GM23338 (cell line): Measurements from ENCODE around the gene DPYD. TPM values are rescaled to one million over a fixed set of nuclear protein-coding genes. Genes with fewer than 3 reads are reported as not detected.
A peak's percentile ranks its signal among the peaks of the same experiment; 100 is the strongest.

ENCODE experiments used
- ATAC-seq: fragments of 200-7000 bp; cut with Tn5 transposase; 3 replicates; pipeline ENCODE4 v1.9.1; 2020
- DNase-seq: peaks from one replicate; pipeline ENCODE4 v3.0.0-alpha.2; 2015; ENCODE audit warnings: low spot score
- H2AFZ ChIP-seq: fragments of 200-600 bp; sonication (generic); 2 replicates; pipeline ENCODE4 v1.8.0; 2016; ENCODE audit warnings: antibody characterized with exemption, mild to moderate bottlenecking, moderate library complexity
- H3F3A ChIP-seq: fragments of 200-600 bp; sonication (generic); replicated peaks from 2 replicates; pipeline ENCODE4 v1.8.0; 2017; ENCODE audit warnings: antibody characterized with exemption, mixed run types, low read depth
- H3K27ac ChIP-seq: fragments of 200-600 bp; sonication (generic); 2 replicates; pipeline ENCODE4 v1.6.1; 2016; ENCODE audit warnings: low read depth
- H3K27me3 ChIP-seq: fragments of 200-600 bp; sonication (generic); 2 replicates; pipeline ENCODE4 v1.8.0; 2016; ENCODE audit warnings: mild to moderate bottlenecking, mixed run types, moderate library complexity; ENCODE audit not compliant: insufficient read depth
- H3K36me3 ChIP-seq: fragments of 200-600 bp; sonication (generic); 2 replicates; pipeline ENCODE4 v1.8.0; 2016; ENCODE audit warnings: mild to moderate bottlenecking; ENCODE audit not compliant: insufficient read depth
- H3K4me1 ChIP-seq: fragments of 200-600 bp; sonication (generic); 2 replicates; pipeline ENCODE4 v1.8.0; 2016; ENCODE audit warnings: mild to moderate bottlenecking, moderate library complexity; ENCODE audit not compliant: insufficient read depth
- H3K4me2 ChIP-seq: fragments of 200-600 bp; sonication (generic); 2 replicates; pipeline ENCODE4 v1.7.1; 2017; ENCODE audit warnings: mixed run types
- H3K4me3 ChIP-seq: fragments of 200-600 bp; sonication (generic); 2 replicates; pipeline ENCODE4 v1.6.1; 2016; ENCODE audit warnings: mixed run types
- H3K79me2 ChIP-seq: fragments of 200-600 bp; sonication (generic); replicated peaks from 2 replicates; pipeline ENCODE4 v1.8.0; 2017; ENCODE audit warnings: mild to moderate bottlenecking; ENCODE audit not compliant: insufficient read depth
- H3K9me2 ChIP-seq: fragments of 200-600 bp; sonication (generic); 2 replicates; pipeline ENCODE4 v1.8.0; 2017; ENCODE audit not compliant: insufficient read depth
- H4K20me1 ChIP-seq: fragments of 200-600 bp; sonication (generic); replicated peaks from 2 replicates; pipeline ENCODE4 v1.8.0; 2017; ENCODE audit warnings: mild to moderate bottlenecking; ENCODE audit not compliant: insufficient read depth
- H3K27ac Mint-ChIP-seq: 2 replicates; pipeline ENCODE4 v1.8.0; 2020; ENCODE audit warnings: inconsistent platforms, mild to moderate bottlenecking, moderate library complexity, mixed read lengths
- H3K27me3 Mint-ChIP-seq: 3 replicates; pipeline ENCODE4 v1.8.0; 2022; ENCODE audit warnings: low read depth, mild to moderate bottlenecking, moderate library complexity, mixed read lengths, inconsistent platforms; ENCODE audit not compliant: insufficient read depth, poor library complexity
- H3K36me3 Mint-ChIP-seq: 3 replicates; pipeline ENCODE4 v1.8.0; 2021; ENCODE audit warnings: low read depth, mild to moderate bottlenecking, inconsistent platforms, moderate library complexity, mixed read lengths
- H3K4me1 Mint-ChIP-seq: 3 replicates; pipeline ENCODE4 v1.8.0; 2020; ENCODE audit warnings: mild to moderate bottlenecking, inconsistent platforms, mixed read lengths
- H3K4me3 Mint-ChIP-seq: 3 replicates; pipeline ENCODE4 v1.8.0; 2021; ENCODE audit warnings: moderate library complexity, mild to moderate bottlenecking, inconsistent platforms, mixed read lengths
- H3K9me3 Mint-ChIP-seq: 3 replicates; pipeline ENCODE4 v1.8.0; 2020; ENCODE audit warnings: moderate library complexity, mild to moderate bottlenecking, inconsistent platforms, mixed read lengths
- CREB1 ChIP-seq: fragments of 250-450 bp; sonication (Bioruptor Pico); IDR thresholded peaks from 2 replicates; pipeline ENCODE4 v1.5.0; 2020; ENCODE audit warnings: low read depth, mild to moderate bottlenecking, moderate library complexity
- EZH2 ChIP-seq: fragments of 200-600 bp; sonication (generic); IDR thresholded peaks from one replicate; pipeline ENCODE4 v1.8.0; 2017; ENCODE audit warnings: antibody characterized with exemption, mild to moderate bottlenecking, low read depth; ENCODE audit not compliant: unreplicated experiment
- EZH2phosphoT487 ChIP-seq: fragments of 200-600 bp; sonication (generic); IDR thresholded peaks from one replicate; pipeline ENCODE4 v1.8.1; 2018; ENCODE audit warnings: antibody characterized with exemption; ENCODE audit not compliant: unreplicated experiment
- JUNB ChIP-seq: IDR thresholded peaks from one replicate; pipeline ENCODE4 v1.6.1; 2016; ENCODE audit warnings: antibody characterized with exemption; ENCODE audit not compliant: unreplicated experiment
- NANOG ChIP-seq: IDR thresholded peaks from 2 replicates; pipeline ENCODE4 v1.6.1; 2016; ENCODE audit warnings: antibody characterized with exemption, borderline replicate concordance
- POLR2AphosphoS5 ChIP-seq: IDR thresholded peaks from 2 replicates; pipeline ENCODE4 v1.6.1; 2016; ENCODE audit warnings: antibody characterized with exemption, low read depth
- STAT1 ChIP-seq: IDR thresholded peaks from one replicate; pipeline ENCODE4 v1.6.1; 2016; ENCODE audit warnings: antibody characterized with exemption; ENCODE audit not compliant: unreplicated experiment
- ZNF114 ChIP-seq: fragments of 250-450 bp; sonication (Bioruptor Pico); IDR thresholded peaks from 2 replicates; pipeline ENCODE4 v1.5.0; 2020; ENCODE audit warnings: mild to moderate bottlenecking, moderate library complexity
- ZNF331 ChIP-seq: fragments of 250-450 bp; sonication (Bioruptor Pico); IDR thresholded peaks from 2 replicates; pipeline ENCODE4 v1.5.0; 2020; ENCODE audit warnings: low read depth, mild to moderate bottlenecking, moderate library complexity
- polyA plus RNA-seq: library from polyadenylated mRNA; unstranded; fragments of >200 nt; fragmentation: Nextera tagmentation; extraction: Ambion mirVana; gene quantifications from 2 replicates; pipeline ENCODE4 v1.2.1, GENCODE V29; 2016
- total RNA-seq: library from RNA; depleted of rRNA; stranded (reverse); fragments of >200 nt; shearing (Covaris generic); gene quantifications from 2 replicates; pipeline ENCODE4 v1.2.3, GENCODE V29; 2014
- TF ChIP-seq, protein P1 (sequence below), 2 experiments: fragments of 200-600 bp in 1 of 2; sonication (generic) in 1 of 2; conservative IDR thresholded peaks; 2 replicates each; pipeline versions ENCODE4 v1.5.1 to v1.6.1; 2016 to 2017; ENCODE audit warnings: antibody characterized with exemption in 2 of 2, low read depth in 2 of 2, mild to moderate bottlenecking in 2 of 2, moderate library complexity in 1 of 2
- TF ChIP-seq, protein P2 (sequence below): fragments of 250-450 bp; sonication (Bioruptor Pico); IDR thresholded peaks from 2 replicates; pipeline ENCODE4 v1.5.0; 2020; ENCODE audit warnings: mild to moderate bottlenecking, moderate library complexity
- TF ChIP-seq, protein P3 (sequence below): IDR thresholded peaks from 2 replicates; pipeline ENCODE4 v1.6.1; 2016; ENCODE audit warnings: antibody characterized with exemption
- TF ChIP-seq, protein P4 (sequence below): IDR thresholded peaks from one replicate; pipeline ENCODE4 v1.6.1; 2018; ENCODE audit warnings: antibody characterized with exemption; ENCODE audit not compliant: unreplicated experiment

DPYD gene
- total and polyA plus RNA-seq, 2 experiments from 2014 or later = 0.50 to 1.6 TPM

DNA sequence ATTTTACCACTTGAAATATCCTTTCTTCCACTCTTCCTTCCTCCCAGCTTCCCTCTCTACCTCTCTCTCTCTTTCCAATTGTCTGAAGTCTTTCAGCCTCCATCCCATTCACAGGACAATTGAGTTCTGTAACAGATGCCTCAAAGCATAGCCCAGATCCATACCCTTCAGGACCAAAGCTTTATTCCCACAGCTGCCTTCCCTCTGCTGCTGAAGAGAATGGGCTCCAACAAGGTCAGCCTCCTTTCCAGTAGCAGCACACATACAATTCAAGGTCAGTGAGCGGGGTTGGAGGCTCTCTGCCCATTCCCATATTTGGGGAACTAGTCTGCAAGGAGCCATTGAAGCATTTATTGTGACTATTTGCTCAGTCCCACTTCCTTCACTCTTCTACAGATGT, 179.9 kb downstream of the DPYD start:
- Histone ChIP-seq H3K4me1 (peaks cover 10% of the 10 kb centered on the region; the same call in 1 of the 2 replicates), H3F3A (no peaks in the 10 kb centered on the region), H3K36me3 (no peaks in the 10 kb centered on the region), H3K27me3 (no peaks in the 10 kb centered on the region), H3K9me2 (no peaks in the 10 kb centered on the region), H4K20me1 (no peaks in the 10 kb centered on the region), H2AFZ (peak overlapping the region; percentile 72; the same call in 1 of the 2 replicates), H3K27ac (no peak overlapping the region), H3K79me2 (no peaks in the 10 kb centered on the region), H3K4me3 (no peak overlapping the region), H3K4me2 (no peak overlapping the region)
- no peak for TF ChIP-seq NANOG
- TF ChIP-seq ZNF331 (CRISPR knock-in tag) = no peak
- no peak for TF ChIP-seq JUNB
- no peak for TF ChIP-seq POLR2AphosphoS5
- no peak for TF ChIP-seq CREB1 (CRISPR knock-in tag)
- no peak for TF ChIP-seq STAT1
- TF ChIP-seq, protein P1, sequence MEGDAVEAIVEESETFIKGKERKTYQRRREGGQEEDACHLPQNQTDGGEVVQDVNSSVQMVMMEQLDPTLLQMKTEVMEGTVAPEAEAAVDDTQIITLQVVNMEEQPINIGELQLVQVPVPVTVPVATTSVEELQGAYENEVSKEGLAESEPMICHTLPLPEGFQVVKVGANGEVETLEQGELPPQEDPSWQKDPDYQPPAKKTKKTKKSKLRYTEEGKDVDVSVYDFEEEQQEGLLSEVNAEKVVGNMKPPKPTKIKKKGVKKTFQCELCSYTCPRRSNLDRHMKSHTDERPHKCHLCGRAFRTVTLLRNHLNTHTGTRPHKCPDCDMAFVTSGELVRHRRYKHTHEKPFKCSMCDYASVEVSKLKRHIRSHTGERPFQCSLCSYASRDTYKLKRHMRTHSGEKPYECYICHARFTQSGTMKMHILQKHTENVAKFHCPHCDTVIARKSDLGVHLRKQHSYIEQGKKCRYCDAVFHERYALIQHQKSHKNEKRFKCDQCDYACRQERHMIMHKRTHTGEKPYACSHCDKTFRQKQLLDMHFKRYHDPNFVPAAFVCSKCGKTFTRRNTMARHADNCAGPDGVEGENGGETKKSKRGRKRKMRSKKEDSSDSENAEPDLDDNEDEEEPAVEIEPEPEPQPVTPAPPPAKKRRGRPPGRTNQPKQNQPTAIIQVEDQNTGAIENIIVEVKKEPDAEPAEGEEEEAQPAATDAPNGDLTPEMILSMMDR (conservative IDR thresholded peaks at IDR 0.05; ENCODE audit: low read depth in 2 of 2) = no peak
- no peak for TF ChIP-seq EZH2
- TF ChIP-seq, protein P2, sequence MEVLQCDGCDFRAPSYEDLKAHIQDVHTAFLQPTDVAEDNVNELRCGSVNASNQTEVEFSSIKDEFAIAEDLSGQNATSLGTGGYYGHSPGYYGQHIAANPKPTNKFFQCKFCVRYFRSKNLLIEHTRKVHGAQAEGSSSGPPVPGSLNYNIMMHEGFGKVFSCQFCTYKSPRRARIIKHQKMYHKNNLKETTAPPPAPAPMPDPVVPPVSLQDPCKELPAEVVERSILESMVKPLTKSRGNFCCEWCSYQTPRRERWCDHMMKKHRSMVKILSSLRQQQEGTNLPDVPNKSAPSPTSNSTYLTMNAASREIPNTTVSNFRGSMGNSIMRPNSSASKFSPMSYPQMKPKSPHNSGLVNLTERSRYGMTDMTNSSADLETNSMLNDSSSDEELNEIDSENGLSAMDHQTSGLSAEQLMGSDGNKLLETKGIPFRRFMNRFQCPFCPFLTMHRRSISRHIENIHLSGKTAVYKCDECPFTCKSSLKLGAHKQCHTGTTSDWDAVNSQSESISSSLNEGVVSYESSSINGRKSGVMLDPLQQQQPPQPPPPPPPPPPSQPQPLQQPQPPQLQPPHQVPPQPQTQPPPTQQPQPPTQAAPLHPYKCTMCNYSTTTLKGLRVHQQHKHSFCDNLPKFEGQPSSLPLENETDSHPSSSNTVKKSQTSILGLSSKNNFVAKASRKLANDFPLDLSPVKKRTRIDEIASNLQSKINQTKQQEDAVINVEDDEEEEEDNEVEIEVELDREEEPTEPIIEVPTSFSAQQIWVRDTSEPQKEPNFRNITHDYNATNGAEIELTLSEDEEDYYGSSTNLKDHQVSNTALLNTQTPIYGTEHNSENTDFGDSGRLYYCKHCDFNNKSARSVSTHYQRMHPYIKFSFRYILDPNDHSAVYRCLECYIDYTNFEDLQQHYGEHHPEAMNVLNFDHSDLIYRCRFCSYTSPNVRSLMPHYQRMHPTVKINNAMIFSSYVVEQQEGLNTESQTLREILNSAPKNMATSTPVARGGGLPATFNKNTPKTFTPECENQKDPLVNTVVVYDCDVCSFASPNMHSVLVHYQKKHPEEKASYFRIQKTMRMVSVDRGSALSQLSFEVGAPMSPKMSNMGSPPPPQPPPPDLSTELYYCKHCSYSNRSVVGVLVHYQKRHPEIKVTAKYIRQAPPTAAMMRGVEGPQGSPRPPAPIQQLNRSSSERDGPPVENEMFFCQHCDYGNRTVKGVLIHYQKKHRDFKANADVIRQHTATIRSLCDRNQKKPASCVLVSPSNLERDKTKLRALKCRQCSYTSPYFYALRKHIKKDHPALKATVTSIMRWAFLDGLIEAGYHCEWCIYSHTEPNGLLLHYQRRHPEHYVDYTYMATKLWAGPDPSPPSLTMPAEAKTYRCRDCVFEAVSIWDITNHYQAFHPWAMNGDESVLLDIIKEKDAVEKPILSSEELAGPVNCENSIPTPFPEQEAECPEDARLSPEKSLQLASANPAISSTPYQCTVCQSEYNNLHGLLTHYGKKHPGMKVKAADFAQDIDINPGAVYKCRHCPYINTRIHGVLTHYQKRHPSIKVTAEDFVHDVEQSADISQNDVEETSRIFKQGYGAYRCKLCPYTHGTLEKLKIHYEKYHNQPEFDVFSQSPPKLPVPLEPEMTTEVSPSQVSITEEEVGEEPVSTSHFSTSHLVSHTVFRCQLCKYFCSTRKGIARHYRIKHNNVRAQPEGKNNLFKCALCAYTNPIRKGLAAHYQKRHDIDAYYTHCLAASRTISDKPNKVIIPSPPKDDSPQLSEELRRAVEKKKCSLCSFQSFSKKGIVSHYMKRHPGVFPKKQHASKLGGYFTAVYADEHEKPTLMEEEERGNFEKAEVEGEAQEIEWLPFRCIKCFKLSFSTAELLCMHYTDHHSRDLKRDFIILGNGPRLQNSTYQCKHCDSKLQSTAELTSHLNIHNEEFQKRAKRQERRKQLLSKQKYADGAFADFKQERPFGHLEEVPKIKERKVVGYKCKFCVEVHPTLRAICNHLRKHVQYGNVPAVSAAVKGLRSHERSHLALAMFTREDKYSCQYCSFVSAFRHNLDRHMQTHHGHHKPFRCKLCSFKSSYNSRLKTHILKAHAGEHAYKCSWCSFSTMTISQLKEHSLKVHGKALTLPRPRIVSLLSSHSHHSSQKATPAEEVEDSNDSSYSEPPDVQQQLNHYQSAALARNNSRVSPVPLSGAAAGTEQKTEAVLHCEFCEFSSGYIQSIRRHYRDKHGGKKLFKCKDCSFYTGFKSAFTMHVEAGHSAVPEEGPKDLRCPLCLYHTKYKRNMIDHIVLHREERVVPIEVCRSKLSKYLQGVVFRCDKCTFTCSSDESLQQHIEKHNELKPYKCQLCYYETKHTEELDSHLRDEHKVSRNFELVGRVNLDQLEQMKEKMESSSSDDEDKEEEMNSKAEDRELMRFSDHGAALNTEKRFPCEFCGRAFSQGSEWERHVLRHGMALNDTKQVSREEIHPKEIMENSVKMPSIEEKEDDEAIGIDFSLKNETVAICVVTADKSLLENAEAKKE (CRISPR knock-in tag) = no peak
- TF ChIP-seq, protein P3, sequence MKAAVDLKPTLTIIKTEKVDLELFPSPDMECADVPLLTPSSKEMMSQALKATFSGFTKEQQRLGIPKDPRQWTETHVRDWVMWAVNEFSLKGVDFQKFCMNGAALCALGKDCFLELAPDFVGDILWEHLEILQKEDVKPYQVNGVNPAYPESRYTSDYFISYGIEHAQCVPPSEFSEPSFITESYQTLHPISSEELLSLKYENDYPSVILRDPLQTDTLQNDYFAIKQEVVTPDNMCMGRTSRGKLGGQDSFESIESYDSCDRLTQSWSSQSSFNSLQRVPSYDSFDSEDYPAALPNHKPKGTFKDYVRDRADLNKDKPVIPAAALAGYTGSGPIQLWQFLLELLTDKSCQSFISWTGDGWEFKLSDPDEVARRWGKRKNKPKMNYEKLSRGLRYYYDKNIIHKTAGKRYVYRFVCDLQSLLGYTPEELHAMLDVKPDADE = no peak
- TF ChIP-seq ZNF114 (CRISPR knock-in tag) = no peak
- TF ChIP-seq, protein P4, sequence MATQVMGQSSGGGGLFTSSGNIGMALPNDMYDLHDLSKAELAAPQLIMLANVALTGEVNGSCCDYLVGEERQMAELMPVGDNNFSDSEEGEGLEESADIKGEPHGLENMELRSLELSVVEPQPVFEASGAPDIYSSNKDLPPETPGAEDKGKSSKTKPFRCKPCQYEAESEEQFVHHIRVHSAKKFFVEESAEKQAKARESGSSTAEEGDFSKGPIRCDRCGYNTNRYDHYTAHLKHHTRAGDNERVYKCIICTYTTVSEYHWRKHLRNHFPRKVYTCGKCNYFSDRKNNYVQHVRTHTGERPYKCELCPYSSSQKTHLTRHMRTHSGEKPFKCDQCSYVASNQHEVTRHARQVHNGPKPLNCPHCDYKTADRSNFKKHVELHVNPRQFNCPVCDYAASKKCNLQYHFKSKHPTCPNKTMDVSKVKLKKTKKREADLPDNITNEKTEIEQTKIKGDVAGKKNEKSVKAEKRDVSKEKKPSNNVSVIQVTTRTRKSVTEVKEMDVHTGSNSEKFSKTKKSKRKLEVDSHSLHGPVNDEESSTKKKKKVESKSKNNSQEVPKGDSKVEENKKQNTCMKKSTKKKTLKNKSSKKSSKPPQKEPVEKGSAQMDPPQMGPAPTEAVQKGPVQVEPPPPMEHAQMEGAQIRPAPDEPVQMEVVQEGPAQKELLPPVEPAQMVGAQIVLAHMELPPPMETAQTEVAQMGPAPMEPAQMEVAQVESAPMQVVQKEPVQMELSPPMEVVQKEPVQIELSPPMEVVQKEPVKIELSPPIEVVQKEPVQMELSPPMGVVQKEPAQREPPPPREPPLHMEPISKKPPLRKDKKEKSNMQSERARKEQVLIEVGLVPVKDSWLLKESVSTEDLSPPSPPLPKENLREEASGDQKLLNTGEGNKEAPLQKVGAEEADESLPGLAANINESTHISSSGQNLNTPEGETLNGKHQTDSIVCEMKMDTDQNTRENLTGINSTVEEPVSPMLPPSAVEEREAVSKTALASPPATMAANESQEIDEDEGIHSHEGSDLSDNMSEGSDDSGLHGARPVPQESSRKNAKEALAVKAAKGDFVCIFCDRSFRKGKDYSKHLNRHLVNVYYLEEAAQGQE = no peak
- no peak for TF ChIP-seq EZH2phosphoT487
- H3K36me3 Mint-ChIP-seq = no peaks in the 10 kb centered on the region
- H3K27me3 Mint-ChIP-seq = peaks cover 2% of the 10 kb centered on the region
- DNase-seq (no peak), ATAC-seq (peak; percentile 56)
- H3K4me3 Mint-ChIP-seq = no peak overlapping the region
- H3K27ac Mint-ChIP-seq = no peak overlapping the region
- H3K9me3 Mint-ChIP-seq = no peaks in the 10 kb centered on the region; the same call in 2 of the 3 replicates
- H3K4me1 Mint-ChIP-seq = peaks cover 17% of the 10 kb centered on the region
